Measurements from ENCODE around the gene MPHOSPH9. TPM values are rescaled to one million over a fixed set of nuclear protein-coding genes. Genes with fewer than 3 reads are reported as not detected.

Gene MPHOSPH9
- total RNA-seq, 1 donor = 42.7 TPM

DNA sequence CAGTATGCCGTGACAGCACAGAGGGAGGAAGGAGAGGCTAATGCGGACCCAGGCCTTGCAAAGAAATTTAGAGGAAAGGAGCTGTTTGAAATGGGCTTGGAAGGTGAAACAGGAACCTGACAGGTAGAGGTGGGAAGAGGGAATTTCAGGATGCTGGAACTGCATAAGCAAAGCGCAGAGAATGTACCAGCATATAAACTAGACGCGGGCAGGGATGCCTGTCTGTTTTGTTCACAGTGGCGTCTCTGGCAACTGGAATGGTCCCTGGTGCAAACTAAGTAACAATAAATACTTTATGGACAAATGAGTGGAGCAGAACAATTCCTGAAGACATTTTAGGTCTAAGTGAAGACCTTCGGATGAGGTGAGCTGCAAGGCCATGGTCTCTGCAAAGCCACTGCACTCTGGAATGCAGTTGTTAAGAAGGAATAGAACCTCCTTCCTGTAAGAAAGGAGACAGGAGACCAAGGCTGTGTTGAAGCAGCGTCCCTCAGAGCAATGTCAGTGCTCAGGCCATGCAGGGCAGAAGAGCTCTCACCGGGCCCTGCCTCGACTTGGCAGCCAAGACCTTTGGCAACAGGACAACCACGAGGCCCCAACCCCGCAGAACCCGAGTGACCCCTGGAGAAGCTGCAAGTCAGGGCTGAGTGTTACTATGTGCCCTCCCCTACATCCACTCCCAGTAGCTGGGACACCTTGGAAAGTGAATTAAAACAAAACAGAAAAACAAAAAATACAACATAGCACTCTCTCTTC, 124.8 kb downstream of the MPHOSPH9 start:
- no peaks in the 10 kb centered on the region for H3K9me3 ChIP-seq (ENCODE audit: low read depth, low read length)
- peaks cover 25% of the 10 kb centered on the region for H4K20me1 ChIP-seq (ENCODE audit: insufficient read depth, low read length)
- H3K79me2 ChIP-seq (ENCODE audit: insufficient read depth, low read length) = peaks cover 9% of the 10 kb centered on the region
- no peak for DNase-seq (ENCODE audit: insufficient read length, low spot score, missing footprints)
- no peaks in the 10 kb centered on the region for H3K36me3 ChIP-seq (ENCODE audit: insufficient read depth, low read length)
- TF ChIP-seq, protein P1, sequence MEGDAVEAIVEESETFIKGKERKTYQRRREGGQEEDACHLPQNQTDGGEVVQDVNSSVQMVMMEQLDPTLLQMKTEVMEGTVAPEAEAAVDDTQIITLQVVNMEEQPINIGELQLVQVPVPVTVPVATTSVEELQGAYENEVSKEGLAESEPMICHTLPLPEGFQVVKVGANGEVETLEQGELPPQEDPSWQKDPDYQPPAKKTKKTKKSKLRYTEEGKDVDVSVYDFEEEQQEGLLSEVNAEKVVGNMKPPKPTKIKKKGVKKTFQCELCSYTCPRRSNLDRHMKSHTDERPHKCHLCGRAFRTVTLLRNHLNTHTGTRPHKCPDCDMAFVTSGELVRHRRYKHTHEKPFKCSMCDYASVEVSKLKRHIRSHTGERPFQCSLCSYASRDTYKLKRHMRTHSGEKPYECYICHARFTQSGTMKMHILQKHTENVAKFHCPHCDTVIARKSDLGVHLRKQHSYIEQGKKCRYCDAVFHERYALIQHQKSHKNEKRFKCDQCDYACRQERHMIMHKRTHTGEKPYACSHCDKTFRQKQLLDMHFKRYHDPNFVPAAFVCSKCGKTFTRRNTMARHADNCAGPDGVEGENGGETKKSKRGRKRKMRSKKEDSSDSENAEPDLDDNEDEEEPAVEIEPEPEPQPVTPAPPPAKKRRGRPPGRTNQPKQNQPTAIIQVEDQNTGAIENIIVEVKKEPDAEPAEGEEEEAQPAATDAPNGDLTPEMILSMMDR (IDR thresholded peaks at IDR 0.05; ENCODE audit: extremely low read depth, low read depth, low read length) = no peak
- H3K27ac ChIP-seq (ENCODE audit: low read depth, low read length) = no peak overlapping the region
- no peak overlapping the region for H3K4me3 ChIP-seq (ENCODE audit: insufficient read depth, low read length)
- no peaks in the 10 kb centered on the region for H3K27me3 ChIP-seq (ENCODE audit: insufficient read depth, low read length)
- H3K4me1 ChIP-seq (ENCODE audit: insufficient read depth, low read length) = peaks cover 14% of the 10 kb centered on the region
- no peak overlapping the region for H3K4me2 ChIP-seq (ENCODE audit: insufficient read depth, low read length)
- no peak overlapping the region for H2AFZ ChIP-seq (ENCODE audit: low read length)

DNA sequence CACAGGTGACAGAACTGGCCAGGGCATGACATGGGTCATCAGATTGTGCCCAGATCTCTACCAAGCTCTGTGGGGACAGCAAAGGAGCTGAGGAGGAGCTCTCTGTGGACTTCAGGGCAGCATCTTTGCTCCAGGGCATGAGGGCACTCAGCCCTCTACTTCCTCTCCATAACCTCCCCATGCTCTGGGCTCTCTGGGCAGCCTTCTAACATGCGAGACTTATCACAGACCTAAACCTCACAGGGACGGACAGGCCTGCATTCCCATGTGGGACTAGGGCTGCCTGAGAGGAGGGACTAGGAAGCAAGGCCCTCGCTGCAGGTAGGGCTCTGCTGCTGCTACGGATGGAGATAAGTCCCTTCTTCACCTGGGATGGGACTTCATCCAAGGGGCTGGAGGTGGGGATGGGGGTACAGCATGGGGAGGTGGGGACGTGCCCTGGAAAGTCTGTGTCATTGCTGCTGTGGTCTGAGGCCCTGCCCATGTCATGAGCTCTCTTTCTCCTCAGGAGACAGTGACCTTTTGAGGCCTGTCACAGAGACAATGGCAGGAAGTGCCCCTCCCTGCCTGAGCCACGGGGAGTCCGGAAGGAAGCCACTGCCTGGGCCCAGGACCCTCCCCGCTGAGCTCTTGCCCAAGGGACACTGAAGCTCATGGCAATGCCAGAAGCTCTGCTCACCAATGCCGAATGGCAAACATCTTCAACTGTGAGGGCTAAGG, 126.1 kb downstream of the MPHOSPH9 start:
- Histone ChIP-seq H3K4me1 (ENCODE audit: insufficient read depth, low read length) (peaks cover 3% of the 10 kb centered on the region), H3K27ac (ENCODE audit: low read depth, low read length) (no peak overlapping the region), H3K27me3 (ENCODE audit: insufficient read depth, low read length) (no peaks in the 10 kb centered on the region), H3K4me2 (ENCODE audit: insufficient read depth, low read length) (no peak overlapping the region), H4K20me1 (ENCODE audit: insufficient read depth, low read length) (peaks cover 24% of the 10 kb centered on the region), H3K4me3 (ENCODE audit: insufficient read depth, low read length) (no peak overlapping the region), H2AFZ (ENCODE audit: low read length) (no peak overlapping the region), H3K9me3 (ENCODE audit: low read depth, low read length) (no peaks in the 10 kb centered on the region), H3K79me2 (ENCODE audit: insufficient read depth, low read length) (peaks cover 7% of the 10 kb centered on the region), H3K36me3 (ENCODE audit: insufficient read depth, low read length) (no peaks in the 10 kb centered on the region)
- TF ChIP-seq, protein P1 (IDR thresholded peaks at IDR 0.05; ENCODE audit: extremely low read depth, low read depth, low read length) = no peak
- DNase-seq (ENCODE audit: insufficient read length, low spot score, missing footprints) = no peak

DNA sequence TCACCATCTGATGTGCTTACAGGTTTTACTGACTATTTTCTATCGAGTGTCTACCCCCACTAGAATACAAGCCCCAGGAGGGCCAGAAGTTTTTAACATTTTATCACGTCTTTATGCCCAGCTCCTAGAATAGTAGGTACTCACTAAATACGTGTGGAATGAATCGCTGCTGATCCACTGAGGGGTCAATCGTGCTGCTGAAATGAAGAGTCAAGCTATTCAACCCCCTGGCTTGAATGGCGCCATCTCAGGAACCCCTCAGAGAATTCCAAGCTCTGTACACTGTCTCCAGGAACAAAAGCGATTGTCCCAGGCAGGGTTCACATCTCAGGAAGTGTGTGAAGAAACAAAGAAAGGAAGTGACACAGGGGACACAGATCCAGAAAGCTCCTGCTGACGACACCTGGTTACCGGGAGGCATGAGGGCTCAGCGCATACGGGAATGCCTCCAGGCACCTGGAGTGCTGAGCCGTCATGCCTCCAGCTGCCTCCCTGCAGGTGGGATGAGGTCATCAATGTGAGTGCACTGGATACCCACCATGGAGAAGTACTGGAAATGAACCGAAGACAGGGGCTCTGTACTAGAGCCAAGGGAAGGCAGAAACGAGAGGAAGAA, 127.6 kb downstream of the MPHOSPH9 start:
- Histone ChIP-seq H3K36me3 (ENCODE audit: insufficient read depth, low read length) (no peaks in the 10 kb centered on the region), H3K4me3 (ENCODE audit: insufficient read depth, low read length) (no peak overlapping the region), H3K4me1 (ENCODE audit: insufficient read depth, low read length) (no peaks in the 10 kb centered on the region), H3K27ac (ENCODE audit: low read depth, low read length) (no peak overlapping the region), H3K79me2 (ENCODE audit: insufficient read depth, low read length) (peaks cover 2% of the 10 kb centered on the region), H3K27me3 (ENCODE audit: insufficient read depth, low read length) (no peaks in the 10 kb centered on the region), H2AFZ (ENCODE audit: low read length) (no peak overlapping the region), H4K20me1 (ENCODE audit: insufficient read depth, low read length) (peaks cover 13% of the 10 kb centered on the region), H3K9me3 (ENCODE audit: low read depth, low read length) (no peaks in the 10 kb centered on the region), H3K4me2 (ENCODE audit: insufficient read depth, low read length) (no peak overlapping the region)
- DNase-seq (ENCODE audit: insufficient read length, low spot score, missing footprints) = no peak
- TF ChIP-seq, protein P1 (IDR thresholded peaks at IDR 0.05; ENCODE audit: extremely low read depth, low read depth, low read length) = no peak

DNA sequence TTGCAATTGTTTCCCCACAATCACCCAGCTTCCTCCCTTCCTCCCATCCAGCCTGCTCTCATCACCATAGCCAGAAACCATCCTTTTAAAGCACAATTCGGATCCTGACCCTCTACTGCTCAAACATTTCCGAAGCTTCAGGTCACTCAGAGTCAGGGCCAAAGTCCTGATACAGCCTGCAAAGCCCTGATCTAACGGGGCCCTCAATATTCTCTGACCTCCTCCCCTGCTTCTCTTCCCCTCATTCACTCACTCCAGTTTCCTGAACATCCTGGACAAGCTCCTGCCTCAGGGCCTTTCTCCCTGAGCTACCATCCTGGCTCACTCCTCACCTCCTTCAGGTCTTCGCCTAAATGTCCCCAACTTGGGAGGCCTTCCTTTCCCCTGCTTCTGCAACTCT, 128.1 kb downstream of the MPHOSPH9 start:
- Histone ChIP-seq H2AFZ (ENCODE audit: low read length) (no peak overlapping the region), H4K20me1 (ENCODE audit: insufficient read depth, low read length) (peaks cover 14% of the 10 kb centered on the region), H3K79me2 (ENCODE audit: insufficient read depth, low read length) (no peaks in the 10 kb centered on the region), H3K27ac (ENCODE audit: low read depth, low read length) (no peak overlapping the region), H3K36me3 (ENCODE audit: insufficient read depth, low read length) (no peaks in the 10 kb centered on the region), H3K4me1 (ENCODE audit: insufficient read depth, low read length) (no peaks in the 10 kb centered on the region), H3K9me3 (ENCODE audit: low read depth, low read length) (no peaks in the 10 kb centered on the region), H3K27me3 (ENCODE audit: insufficient read depth, low read length) (no peaks in the 10 kb centered on the region), H3K4me3 (ENCODE audit: insufficient read depth, low read length) (no peak overlapping the region), H3K4me2 (ENCODE audit: insufficient read depth, low read length) (no peak overlapping the region)
- DNase-seq (ENCODE audit: insufficient read length, low spot score, missing footprints) = no peak
- TF ChIP-seq, protein P1 (IDR thresholded peaks at IDR 0.05; ENCODE audit: extremely low read depth, low read depth, low read length) = no peak
